GM12878 (cell line): Measurements from ENCODE around the gene ME3.

Source experiments
- EZH2 ChIP-seq: IDR thresholded peaks from 2 replicates; pipeline ENCODE4 v1.6.1; 2012; ENCODE audit warnings: low read depth, mild to moderate bottlenecking, control low read depth, inconsistent platforms, low read length, borderline replicate concordance; ENCODE audit not compliant: control insufficient read depth
- FOXK2 ChIP-seq: fragments of 450-650 bp; IDR thresholded peaks from 2 replicates; pipeline ENCODE4 v1.6.1; 2017; ENCODE audit warnings: mild to moderate bottlenecking, moderate library complexity
- POLR2A ChIP-seq: IDR thresholded peaks from 2 replicates; pipeline ENCODE4 v1.6.1; 2011; ENCODE audit warnings: low read depth, mild to moderate bottlenecking, low read length
- POLR2AphosphoS5 ChIP-seq: IDR thresholded peaks from 2 replicates; pipeline ENCODE4 v1.6.1; 2011; ENCODE audit warnings: mild to moderate bottlenecking, low read length, inconsistent platforms
- SRF ChIP-seq, 2 experiments: IDR thresholded peaks; 2 replicates each; pipeline ENCODE4 v1.6.1; 2011; ENCODE audit warnings: low read depth in 2 of 2, low read length in 2 of 2, mild to moderate bottlenecking in 1 of 2, moderate library complexity in 1 of 2
- YY1 ChIP-seq: IDR thresholded peaks from 2 replicates; pipeline ENCODE4 v1.6.1; 2011; ENCODE audit warnings: low read depth, mild to moderate bottlenecking, low read length
- TF ChIP-seq, protein P1 (sequence below): IDR thresholded peaks from 2 replicates; pipeline ENCODE4 v1.6.1; 2012; ENCODE audit warnings: low read length, inconsistent platforms
- TF ChIP-seq, protein P2 (sequence below), 3 experiments: IDR thresholded peaks in 2 of 3; conservative IDR thresholded peaks in 1 of 3; 2 replicates each; pipeline ENCODE4 v1.5.1; 2011; ENCODE audit warnings: low read depth in 3 of 3, low read length in 3 of 3, mild to moderate bottlenecking in 3 of 3, control low read depth in 2 of 3, moderate library complexity in 2 of 3, inconsistent platforms in 1 of 3, mixed read lengths in 1 of 3; ENCODE audit not compliant: control insufficient read depth in 2 of 3, insufficient read depth in 1 of 3; ENCODE audit errors: extremely low read depth in 1 of 3
- TF ChIP-seq, protein P3 (sequence below): fragments of 450-650 bp; IDR thresholded peaks from 2 replicates; pipeline ENCODE4 v1.6.1; 2014; ENCODE audit warnings: mild to moderate bottlenecking

DNA sequence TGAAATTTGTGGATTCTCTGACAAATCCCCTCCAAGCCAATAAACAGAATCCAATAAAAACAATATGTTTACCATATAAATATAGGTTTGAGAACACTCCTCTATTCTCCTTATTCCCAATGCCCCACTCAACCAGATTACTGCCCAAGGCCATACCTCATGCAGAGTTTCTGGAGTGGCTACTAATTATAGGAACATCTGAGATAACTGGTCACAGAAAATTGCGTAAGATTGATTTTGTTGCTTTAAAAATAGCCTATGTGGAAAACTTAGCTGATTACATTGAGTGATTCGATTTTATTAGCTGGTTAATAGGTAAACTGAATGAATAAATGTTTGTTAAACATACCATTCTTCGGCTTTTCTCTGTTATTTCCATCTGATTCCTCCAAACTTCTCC lies 48.0 kb downstream of the ME3 start:
- TF ChIP-seq, protein P1, sequence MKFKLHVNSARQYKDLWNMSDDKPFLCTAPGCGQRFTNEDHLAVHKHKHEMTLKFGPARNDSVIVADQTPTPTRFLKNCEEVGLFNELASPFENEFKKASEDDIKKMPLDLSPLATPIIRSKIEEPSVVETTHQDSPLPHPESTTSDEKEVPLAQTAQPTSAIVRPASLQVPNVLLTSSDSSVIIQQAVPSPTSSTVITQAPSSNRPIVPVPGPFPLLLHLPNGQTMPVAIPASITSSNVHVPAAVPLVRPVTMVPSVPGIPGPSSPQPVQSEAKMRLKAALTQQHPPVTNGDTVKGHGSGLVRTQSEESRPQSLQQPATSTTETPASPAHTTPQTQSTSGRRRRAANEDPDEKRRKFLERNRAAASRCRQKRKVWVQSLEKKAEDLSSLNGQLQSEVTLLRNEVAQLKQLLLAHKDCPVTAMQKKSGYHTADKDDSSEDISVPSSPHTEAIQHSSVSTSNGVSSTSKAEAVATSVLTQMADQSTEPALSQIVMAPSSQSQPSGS = no peak
- no peak for TF ChIP-seq EZH2
- TF ChIP-seq FOXK2 = no peak
- TF ChIP-seq, protein P2, sequence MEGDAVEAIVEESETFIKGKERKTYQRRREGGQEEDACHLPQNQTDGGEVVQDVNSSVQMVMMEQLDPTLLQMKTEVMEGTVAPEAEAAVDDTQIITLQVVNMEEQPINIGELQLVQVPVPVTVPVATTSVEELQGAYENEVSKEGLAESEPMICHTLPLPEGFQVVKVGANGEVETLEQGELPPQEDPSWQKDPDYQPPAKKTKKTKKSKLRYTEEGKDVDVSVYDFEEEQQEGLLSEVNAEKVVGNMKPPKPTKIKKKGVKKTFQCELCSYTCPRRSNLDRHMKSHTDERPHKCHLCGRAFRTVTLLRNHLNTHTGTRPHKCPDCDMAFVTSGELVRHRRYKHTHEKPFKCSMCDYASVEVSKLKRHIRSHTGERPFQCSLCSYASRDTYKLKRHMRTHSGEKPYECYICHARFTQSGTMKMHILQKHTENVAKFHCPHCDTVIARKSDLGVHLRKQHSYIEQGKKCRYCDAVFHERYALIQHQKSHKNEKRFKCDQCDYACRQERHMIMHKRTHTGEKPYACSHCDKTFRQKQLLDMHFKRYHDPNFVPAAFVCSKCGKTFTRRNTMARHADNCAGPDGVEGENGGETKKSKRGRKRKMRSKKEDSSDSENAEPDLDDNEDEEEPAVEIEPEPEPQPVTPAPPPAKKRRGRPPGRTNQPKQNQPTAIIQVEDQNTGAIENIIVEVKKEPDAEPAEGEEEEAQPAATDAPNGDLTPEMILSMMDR (IDR thresholded peaks at IDR 0.05 in 2 of 3, conservative IDR thresholded peaks at IDR 0.05 in 1 of 3; ENCODE audit: control insufficient read depth in 2 of 3, extremely low read depth in 1 of 3, insufficient read depth in 1 of 3, low read depth in 3 of 3, low read length in 3 of 3) = no peak
- no peak for TF ChIP-seq YY1
- TF ChIP-seq POLR2AphosphoS5 = no peak
- TF ChIP-seq POLR2A = no peak
- TF ChIP-seq SRF (IDR thresholded peaks at IDR 0.05; ENCODE audit: low read depth in 2 of 2, low read length in 2 of 2) = no peak
- TF ChIP-seq, protein P3, sequence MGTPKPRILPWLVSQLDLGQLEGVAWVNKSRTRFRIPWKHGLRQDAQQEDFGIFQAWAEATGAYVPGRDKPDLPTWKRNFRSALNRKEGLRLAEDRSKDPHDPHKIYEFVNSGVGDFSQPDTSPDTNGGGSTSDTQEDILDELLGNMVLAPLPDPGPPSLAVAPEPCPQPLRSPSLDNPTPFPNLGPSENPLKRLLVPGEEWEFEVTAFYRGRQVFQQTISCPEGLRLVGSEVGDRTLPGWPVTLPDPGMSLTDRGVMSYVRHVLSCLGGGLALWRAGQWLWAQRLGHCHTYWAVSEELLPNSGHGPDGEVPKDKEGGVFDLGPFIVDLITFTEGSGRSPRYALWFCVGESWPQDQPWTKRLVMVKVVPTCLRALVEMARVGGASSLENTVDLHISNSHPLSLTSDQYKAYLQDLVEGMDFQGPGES = no peak
